NCI-H460 (cell line): ENCODE results near the gene MYH14. TPM values are rescaled to one million over a fixed set of nuclear protein-coding genes. Genes with fewer than 3 reads are reported as not detected.

Source experiments
- DNase-seq: peaks from one replicate; pipeline ENCODE4 v3.0.0-alpha.2; 2016; ENCODE audit warnings: low read depth; ENCODE audit errors: extremely low read depth
- total RNA-seq: library from RNA; depleted of rRNA; stranded (reverse); fragments of >200 nt; shearing (Covaris generic); gene quantifications from 2 replicates; pipeline ENCODE4 v1.2.3, GENCODE V29; 2014

The MYH14 gene
- total RNA-seq, 1 experiment from 2014 or later, result 3.0 TPM

GRCh38 chr19:50281491-50281890 is 78.1 kb downstream of the MYH14 start:
- DNase-seq, result no peak

DNA sequence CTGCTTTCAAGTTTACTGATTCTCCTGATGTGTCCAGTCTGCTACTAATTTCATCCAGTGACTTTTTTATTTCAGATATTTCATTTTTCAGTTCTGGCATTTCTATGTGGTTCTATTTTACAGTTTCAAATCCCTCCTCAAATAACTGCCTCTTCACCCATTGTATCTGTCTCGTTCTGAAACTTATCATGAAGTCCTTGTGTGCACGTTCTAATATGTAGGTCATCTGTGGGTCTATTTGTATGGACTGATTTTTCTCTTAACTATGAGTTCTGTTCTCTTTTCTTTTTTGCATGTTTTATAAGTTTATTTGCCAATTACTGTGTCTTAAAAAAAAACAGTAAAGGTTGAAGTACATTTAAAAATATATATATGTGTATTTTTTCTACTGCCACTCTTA is 82.4 kb downstream of the MYH14 start:
- no peak for DNase-seq

- no peak for DNase-seq
Measured at GRCh38 chr19:50286443-50286842, 83.0 kb downstream of the MYH14 start.

- DNase-seq, result no peak
Measured at GRCh38 chr19:50287331-50287730, 83.9 kb downstream of the MYH14 start.

GRCh38 chr19:50288954-50289353 is 85.5 kb downstream of the MYH14 start:
- no peak for DNase-seq

DNA sequence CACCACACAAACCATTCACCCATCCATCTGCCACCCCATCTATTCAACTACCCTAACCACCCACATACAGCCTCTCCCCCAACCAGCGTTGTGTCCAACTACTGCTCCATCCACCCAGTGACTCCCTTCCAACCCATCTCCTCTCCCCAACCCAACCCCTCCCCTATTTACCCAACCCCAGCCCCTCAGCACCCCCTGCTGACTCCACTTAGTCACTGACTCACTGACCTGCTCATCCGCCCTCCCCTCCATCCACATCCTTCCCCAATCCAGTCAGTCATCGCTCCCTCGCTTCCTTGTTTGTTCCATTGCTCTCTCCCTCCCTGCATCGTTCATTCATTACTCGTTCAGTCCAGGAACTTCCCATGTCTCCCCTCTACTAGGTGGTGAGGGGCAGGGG is 86.6 kb downstream of the MYH14 start:
- DNase-seq, result no peak

GRCh38 chr19:50290775-50291174 is 87.4 kb downstream of the MYH14 start:
- no peak for DNase-seq

DNA sequence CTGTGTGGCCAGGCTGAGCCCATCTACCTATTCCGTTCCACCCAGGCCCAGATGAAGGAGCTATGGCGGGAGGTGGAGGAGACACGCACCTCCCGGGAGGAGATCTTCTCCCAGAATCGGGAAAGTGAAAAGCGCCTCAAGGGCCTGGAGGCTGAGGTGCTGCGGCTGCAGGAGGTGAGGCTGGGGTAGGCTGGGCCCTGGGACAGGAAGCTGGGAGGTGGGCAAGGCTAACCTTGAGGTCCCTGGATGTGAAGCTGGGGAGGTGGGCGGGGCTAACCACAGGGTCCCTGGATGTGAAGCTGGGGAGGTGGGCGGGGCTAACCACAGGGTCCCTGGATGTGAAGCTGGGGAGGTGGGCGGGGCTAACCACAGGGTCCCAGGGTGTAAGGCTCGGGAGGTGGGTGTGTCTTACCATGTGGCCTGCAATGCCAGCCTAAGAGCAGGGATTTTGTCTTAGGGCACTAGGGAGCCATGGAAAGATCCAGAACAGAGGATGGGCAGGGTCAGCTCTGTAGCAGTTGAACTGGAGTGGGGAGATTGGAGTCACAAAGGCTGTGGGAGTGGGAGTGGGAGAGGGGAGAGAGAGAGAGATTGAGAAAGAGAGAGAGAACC is 88.9 kb downstream of the MYH14 start:
- DNase-seq, result no peak

DNA sequence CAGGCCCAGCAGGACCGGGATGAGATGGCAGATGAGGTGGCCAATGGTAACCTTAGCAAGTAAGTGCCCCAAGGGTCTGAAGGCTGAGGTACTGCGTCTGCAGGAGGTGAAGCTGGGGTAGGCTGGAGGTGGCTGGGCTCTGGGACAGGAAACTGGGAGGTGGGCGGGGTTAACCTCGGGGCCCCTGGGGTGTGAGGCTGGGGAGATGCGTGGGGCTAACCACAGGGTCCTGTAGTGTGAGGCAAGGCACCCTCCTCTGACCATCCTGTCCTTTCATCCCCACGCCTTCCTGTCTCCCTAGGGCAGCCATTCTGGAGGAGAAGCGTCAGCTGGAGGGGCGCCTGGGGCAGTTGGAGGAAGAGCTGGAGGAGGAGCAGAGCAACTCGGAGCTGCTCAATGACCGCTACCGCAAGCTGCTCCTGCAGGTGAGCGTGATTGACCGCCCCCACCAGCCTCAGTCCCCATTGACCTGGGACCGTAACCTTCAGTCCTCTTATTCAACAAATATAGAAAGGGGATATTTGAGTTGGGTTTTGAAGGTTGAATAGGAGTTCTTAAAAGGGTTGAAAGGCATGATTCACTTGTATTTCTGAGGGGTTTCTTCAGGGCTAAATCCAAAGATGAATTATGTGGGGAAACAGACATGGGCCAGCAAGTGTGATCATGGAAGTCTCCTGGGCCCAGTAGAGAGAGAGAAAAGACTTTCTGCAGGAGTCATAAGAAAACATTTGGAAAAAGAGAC is 90.0 kb downstream of the MYH14 start:
- no peak for DNase-seq

DNA sequence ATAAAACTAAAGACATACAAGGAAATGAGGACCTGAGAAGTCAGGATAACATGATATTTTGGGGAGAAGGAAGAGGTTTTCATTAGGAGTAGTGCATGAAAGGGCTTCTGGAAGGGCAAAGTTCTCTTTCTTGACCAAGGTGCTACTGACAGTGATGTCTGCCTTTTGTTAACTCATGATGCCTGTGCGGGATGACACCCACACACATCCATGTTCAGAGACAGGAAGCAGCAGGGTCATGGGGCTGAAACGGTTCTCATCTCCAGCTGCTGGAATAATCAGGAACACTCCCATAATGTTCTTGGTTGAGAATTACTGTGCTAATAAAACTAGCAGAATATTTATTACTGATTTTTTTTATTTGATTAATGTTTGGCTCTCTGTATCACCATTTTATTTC is 96.6 kb downstream of the MYH14 start:
- no peak for DNase-seq

DNA sequence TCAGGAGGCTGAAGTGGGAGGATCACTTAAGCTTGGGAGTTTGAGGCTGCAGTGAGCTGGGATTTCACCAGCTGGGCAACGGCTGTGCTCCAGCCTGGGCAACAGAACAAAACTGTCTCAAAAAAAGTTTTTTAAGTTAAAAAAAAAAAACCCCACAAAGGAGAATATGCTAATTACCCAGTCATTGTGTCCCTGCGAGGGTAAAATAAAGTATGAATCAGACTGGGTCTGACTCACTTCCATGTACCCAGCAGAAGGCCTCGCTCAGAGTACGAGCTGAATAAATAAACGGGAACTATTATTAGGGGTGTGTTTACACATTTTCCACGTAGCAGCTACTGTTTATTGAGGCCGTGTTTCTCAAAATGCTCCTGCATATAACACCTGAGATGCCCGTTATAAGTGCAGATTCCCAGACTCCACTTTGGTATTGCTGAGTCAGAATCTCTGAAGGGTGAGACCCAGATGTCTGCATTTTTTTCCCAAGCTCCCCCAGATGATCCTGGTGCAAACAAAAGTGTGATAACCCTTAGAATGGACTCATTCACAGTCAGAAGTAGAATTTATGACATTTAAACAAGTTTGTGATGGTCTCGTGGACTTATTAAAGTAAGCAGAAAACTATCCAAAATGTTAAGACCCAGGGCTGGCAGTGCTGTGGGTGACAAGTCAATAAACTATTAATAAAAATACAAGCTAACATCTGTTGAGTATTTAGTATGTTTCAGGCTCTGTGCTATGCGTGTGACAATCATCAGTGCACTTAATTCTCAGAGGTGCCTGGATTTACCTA is 97.6 kb downstream of the MYH14 start:
- peak; percentile 23 for DNase-seq

DNA sequence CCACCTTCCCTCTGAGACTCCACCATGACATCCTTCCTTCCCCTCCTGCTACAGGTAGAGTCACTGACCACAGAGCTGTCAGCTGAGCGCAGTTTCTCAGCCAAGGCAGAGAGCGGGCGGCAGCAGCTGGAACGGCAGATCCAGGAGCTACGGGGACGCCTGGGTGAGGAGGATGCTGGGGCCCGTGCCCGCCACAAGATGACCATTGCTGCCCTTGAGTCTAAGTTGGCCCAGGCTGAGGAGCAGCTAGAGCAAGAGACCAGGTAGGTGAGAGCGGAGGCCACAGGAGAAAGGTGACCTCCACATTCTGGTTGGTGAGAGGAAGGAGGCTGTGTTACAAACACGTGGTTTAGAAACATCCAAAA is 98.2 kb downstream of the MYH14 start:
- DNase-seq, result no peak

GRCh38 chr19:50303558-50303957 is 100.1 kb downstream of the MYH14 start:
- no peak for DNase-seq

GRCh38 chr19:50308991-50309390 is 105.6 kb downstream of the MYH14 start:
- no peak for DNase-seq

DNA sequence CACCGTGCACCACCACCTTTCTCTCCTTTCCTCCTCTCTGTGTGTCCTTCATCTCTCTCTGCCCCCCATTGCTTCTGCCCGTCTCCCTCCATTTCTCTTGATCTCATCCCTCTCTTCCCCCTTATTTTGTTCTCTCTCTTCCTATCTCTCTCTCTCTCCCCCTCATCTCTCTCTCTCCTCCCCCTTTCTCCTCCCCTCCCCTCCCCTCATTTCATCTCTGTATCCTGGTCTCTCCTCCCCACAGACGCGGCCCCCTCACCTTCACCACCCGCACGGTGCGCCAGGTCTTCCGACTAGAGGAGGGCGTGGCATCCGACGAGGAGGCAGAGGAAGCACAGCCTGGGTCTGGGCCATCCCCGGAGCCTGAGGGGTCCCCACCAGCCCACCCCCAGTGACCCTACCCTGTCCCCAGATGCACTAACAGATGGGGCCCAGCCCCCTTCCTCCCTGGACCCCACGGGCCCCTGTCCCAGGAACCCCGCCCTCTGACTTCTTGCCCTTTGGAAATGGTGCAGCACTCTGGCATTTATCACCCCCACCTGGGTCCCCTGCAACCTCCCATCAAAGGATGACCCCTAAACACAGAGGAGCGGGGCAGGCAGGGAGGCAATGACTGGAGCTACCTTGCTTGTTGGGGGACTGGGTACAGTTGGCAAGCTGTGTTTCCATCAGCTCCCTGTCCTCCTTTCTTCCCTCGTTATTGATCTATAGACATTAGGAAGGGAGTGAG is 106.1 kb downstream of the MYH14 start:
- no peak for DNase-seq

GRCh38 chr19:50310759-50311465 is 107.5 kb downstream of the MYH14 start:
- no peak for DNase-seq

DNA sequence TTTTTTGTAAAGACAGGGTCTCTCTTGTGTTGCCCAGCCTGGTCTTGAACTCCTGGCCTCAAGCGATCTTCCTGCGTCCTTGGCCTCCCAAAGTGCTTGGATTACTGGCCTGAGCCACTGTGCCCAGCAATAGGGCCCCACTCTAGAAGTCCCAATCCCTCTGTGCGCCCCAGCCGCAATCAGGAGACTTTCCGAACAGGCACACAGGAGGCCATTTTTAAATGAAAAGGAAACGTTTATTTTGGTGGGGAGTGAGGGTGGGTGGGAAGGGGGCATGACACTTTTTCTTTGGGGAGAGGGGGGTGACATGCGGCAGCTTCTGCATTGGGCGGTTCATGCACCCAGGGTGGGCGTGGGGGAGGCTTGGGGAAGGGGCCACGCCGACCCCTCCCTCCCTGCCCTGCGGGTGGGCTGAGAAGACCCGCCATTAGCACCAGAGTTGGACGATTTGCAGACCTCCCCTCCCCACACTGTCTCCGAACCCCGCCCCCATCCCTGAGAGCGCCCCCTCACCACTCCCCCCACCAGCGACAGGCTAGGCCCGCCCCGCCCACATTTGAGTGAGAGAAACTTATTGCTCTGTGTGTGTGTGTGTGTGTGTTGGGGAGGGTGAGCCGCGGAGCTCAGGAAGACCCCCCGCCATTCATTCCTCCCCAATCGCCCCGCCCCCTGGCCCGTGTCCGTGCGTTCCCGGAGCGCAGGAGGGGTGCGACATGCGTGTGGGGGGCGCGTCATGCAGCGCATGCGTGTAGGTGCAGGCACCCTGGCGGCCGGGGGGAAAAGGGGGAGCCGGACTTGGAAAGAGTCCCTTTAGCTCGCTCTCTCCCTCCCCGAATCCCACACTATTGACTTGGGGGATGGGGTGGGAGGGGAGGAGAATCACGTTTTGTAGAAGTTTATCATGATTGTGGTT is 108.6 kb downstream of the MYH14 start:
- DNase-seq, result no peak

DNA sequence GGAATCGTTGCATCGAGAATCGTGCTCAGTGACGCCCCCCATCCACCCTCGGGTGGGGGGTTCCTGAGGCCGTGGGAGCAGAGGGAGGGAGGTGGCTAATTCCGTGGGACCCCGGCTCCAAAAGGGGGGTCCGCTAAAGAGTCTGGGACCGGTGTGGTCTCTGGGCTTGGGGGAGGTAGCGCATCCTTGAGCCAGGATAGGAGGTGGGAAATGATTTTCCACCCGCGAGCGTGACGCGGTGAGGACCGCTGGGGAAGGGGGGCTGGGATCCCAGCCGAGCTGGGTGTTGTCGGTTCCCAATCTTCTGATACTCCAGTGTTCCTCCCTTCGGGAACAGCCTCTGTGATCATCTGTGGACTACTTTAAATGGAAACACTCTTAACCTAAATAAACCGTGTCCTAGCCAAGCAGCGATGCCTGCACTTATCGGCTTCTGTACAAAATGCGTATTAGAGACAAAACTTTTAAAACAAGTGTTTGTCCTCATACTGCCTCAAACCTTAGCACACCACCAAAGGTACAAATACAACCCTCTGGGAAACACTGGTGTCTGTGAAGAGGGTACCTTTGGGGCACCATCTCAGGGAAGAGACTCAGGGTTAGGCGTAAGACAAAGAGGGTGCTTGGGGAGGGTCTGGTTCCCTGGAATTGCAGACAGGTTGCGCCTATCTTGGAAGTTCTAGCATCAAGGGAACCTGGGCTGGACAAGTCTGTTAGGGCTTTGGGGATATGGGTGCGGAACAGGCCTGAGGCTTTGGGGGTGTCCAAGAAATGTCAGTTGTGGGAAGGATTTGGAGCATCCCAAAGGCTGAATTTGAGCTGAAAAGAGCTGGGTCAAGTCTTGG is 109.8 kb downstream of the MYH14 start:
- DNase-seq, result no peak
